ENCODE measurements around the gene FREM1.

Gene FREM1

GRCh38 chr9:14687042-14687719, 223.0 kb downstream of the FREM1 start:
- DNase-seq = no peak

DNA sequence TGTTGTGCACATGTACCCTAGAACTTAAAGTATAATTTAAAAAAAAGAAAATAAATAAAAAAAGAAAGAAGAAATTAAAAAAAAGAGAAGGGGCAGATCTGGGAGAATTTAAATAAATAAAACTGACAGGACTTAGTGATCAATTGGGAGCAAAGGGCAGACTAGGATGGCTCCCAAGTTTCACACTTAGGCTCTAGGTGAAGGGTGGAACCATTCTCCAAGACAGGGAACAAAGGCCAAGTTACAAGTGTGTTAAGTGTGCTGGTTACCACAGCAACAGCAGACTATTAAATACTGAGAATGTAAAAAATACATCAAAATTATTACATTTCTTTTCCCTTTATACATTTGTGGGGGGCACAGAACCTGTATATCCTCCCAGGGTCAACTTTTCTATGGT, 224.1 kb downstream of the FREM1 start:
- DNase-seq = no peak
